ENCODE data around the gene ZIC5.
A peak's percentile ranks its signal among the peaks of the same experiment; 100 is the strongest.
"Not testable (repeated sequence)": the region's sequence is repeated elsewhere in the genome, so short reads cannot be mapped to it uniquely, and the experiment has no call there.

ZIC5 gene

GRCh38 chr13:99959540-99960230 is 11.9 kb downstream of the ZIC5 start:
- DNase-seq: peak; percentile 84

- DNase-seq: no peak
Observed at GRCh38 chr13:99959127-99959539, 12.4 kb downstream of the ZIC5 start.

GRCh38 chr13:99958406-99959126 is 13.0 kb downstream of the ZIC5 start:
- DNase-seq: peak; percentile 94

GRCh38 chr13:99956473-99957349 is 14.9 kb downstream of the ZIC5 start:
- peak; percentile 93 for DNase-seq

- peak; percentile 88 for DNase-seq
Observed at GRCh38 chr13:99955747-99956472, 15.7 kb downstream of the ZIC5 start.

- DNase-seq: no peak
Observed at GRCh38 chr13:99955107-99955746, 16.3 kb downstream of the ZIC5 start.

- no peak for DNase-seq
Observed at GRCh38 chr13:99953138-99953755, 18.3 kb downstream of the ZIC5 start.

- not testable (repeated sequence) for DNase-seq
Observed at GRCh38 chr13:99951666-99952065, 19.9 kb downstream of the ZIC5 start.

- peak; percentile 74 for DNase-seq
Observed at GRCh38 chr13:99949679-99950413, 21.7 kb downstream of the ZIC5 start.

- no peak for DNase-seq
Observed at GRCh38 chr13:99948907-99949678, 22.5 kb downstream of the ZIC5 start.

- no peak for DNase-seq
Observed at GRCh38 chr13:99948411-99948810, 23.2 kb downstream of the ZIC5 start.

GRCh38 chr13:99947666-99948065 is 23.9 kb downstream of the ZIC5 start:
- no peak for DNase-seq

GRCh38 chr13:99945515-99945914 is 26.1 kb downstream of the ZIC5 start:
- DNase-seq: not testable (repeated sequence)

GRCh38 chr13:99944606-99945005 is 27.0 kb downstream of the ZIC5 start:
- no peak for DNase-seq

GRCh38 chr13:99944102-99944501 is 27.5 kb downstream of the ZIC5 start:
- DNase-seq: no peak

- DNase-seq: no peak
Observed at GRCh38 chr13:99941911-99942310, 29.7 kb downstream of the ZIC5 start.

- no peak for DNase-seq
Observed at GRCh38 chr13:99941086-99941485, 30.5 kb downstream of the ZIC5 start.

GRCh38 chr13:99938635-99939034 is 32.9 kb downstream of the ZIC5 start:
- no peak for DNase-seq

GRCh38 chr13:99935772-99936171 is 35.8 kb downstream of the ZIC5 start:
- no peak for DNase-seq

- DNase-seq: no peak
Observed at GRCh38 chr13:99932912-99933311, 38.7 kb downstream of the ZIC5 start.
